ENCODE measurements around the gene CYGB.

The CYGB gene

DNA sequence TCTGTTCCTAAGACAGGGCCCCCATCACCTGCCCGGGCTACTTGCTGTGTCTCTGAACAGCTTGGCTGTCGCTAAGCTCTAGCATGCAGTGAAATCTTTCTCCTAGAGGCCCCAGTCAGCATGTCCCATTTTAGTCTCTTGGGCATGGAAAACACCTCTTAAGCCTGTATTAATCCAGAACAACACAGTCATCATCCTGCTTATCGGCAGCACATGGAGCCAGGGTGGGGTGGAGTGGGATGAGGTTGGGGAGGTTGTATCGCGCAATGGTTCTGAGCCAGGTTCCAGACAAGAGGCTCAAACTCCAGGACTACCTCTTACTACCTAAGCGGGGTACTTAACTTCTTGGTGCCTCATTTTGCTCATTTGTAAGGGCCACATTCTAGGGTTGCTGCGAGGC is 40.4 kb upstream of the CYGB start:
- DNase-seq (ENCODE audit: low spot score) = no peak
- H3K4me1 ChIP-seq (ENCODE audit: insufficient read depth, poor library complexity, severe bottlenecking) = peaks cover 53% of the 10 kb centered on the region
- no peaks in the 10 kb centered on the region for H3K27me3 ChIP-seq (ENCODE audit: insufficient read depth, poor library complexity, severe bottlenecking)
- peaks cover 9% of the 10 kb centered on the region; the same call in 1 of the 2 replicates for H3K36me3 ChIP-seq (ENCODE audit: low read depth)
- no peak for ATAC-seq (ENCODE audit: low read depth)
- H3K9me3 ChIP-seq (ENCODE audit: severe bottlenecking) = no peaks in the 10 kb centered on the region
- peak overlapping the region; percentile 88 for H3K27ac ChIP-seq (ENCODE audit: poor library complexity, severe bottlenecking)
- TF ChIP-seq, protein P1, sequence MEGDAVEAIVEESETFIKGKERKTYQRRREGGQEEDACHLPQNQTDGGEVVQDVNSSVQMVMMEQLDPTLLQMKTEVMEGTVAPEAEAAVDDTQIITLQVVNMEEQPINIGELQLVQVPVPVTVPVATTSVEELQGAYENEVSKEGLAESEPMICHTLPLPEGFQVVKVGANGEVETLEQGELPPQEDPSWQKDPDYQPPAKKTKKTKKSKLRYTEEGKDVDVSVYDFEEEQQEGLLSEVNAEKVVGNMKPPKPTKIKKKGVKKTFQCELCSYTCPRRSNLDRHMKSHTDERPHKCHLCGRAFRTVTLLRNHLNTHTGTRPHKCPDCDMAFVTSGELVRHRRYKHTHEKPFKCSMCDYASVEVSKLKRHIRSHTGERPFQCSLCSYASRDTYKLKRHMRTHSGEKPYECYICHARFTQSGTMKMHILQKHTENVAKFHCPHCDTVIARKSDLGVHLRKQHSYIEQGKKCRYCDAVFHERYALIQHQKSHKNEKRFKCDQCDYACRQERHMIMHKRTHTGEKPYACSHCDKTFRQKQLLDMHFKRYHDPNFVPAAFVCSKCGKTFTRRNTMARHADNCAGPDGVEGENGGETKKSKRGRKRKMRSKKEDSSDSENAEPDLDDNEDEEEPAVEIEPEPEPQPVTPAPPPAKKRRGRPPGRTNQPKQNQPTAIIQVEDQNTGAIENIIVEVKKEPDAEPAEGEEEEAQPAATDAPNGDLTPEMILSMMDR (IDR thresholded peaks at IDR 0.05; ENCODE audit: poor library complexity, severe bottlenecking) = no peak
- no peak overlapping the region for H3K4me3 ChIP-seq (ENCODE audit: severe bottlenecking)

DNA sequence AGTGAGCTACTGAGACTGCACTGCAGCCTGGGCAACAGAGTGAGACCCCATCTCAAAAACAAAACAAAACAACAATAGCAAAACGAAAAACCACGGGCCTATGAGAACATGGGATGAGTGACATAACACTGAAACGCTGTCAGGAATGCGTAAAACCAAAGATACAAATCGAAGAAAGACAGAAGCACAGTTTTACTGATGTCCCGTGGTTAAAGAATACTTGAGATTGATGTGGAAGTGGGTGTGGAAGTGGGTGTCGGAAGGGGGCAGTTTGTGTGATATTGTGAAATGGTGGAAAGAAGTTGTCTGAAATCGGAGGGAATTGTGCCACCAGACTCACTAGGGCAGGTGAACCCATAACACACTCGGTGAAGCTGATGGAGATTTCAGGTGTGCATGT is 38.7 kb upstream of the CYGB start:
- ATAC-seq (ENCODE audit: low read depth) (no peak), DNase-seq (ENCODE audit: low spot score) (no peak)
- peaks cover 9% of the 10 kb centered on the region; the same call in 1 of the 2 replicates for H3K36me3 ChIP-seq (ENCODE audit: low read depth)
- no peaks in the 10 kb centered on the region for H3K27me3 ChIP-seq (ENCODE audit: insufficient read depth, poor library complexity, severe bottlenecking)
- H3K9me3 ChIP-seq (ENCODE audit: severe bottlenecking) = no peaks in the 10 kb centered on the region
- no peak overlapping the region for H3K4me3 ChIP-seq (ENCODE audit: severe bottlenecking)
- TF ChIP-seq, protein P1 (IDR thresholded peaks at IDR 0.05; ENCODE audit: poor library complexity, severe bottlenecking) = no peak
- no peak overlapping the region for H3K27ac ChIP-seq (ENCODE audit: poor library complexity, severe bottlenecking)
- H3K4me1 ChIP-seq (ENCODE audit: insufficient read depth, poor library complexity, severe bottlenecking) = peaks cover 36% of the 10 kb centered on the region

DNA sequence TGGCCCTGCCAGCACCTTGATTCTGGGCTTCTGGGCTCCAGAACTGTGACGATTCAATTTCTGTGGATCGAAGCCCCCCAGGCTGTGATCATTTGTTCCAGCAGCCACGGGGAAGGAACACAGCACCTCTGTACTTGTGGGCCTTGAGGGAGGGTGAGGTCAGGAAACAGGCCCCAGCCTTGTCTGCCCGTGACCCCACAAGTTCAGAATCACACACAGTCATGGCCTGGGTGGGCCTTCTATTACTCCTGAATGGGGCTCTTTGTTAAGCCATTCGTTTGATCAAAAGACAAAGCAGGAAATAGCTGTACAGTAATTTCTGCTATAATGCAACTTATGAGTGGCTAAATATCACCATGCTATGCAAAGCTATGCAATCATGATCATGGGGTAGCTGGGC is 38.1 kb upstream of the CYGB start:
- Histone ChIP-seq H3K4me3 (ENCODE audit: severe bottlenecking) (no peak overlapping the region), H3K9me3 (ENCODE audit: severe bottlenecking) (no peaks in the 10 kb centered on the region), H3K4me1 (ENCODE audit: insufficient read depth, poor library complexity, severe bottlenecking) (peaks cover 30% of the 10 kb centered on the region), H3K27ac (ENCODE audit: poor library complexity, severe bottlenecking) (no peak overlapping the region), H3K27me3 (ENCODE audit: insufficient read depth, poor library complexity, severe bottlenecking) (no peaks in the 10 kb centered on the region), H3K36me3 (ENCODE audit: low read depth) (peaks cover 9% of the 10 kb centered on the region; the same call in 1 of the 2 replicates)
- DNase-seq (ENCODE audit: low spot score) = no peak
- TF ChIP-seq, protein P1 (IDR thresholded peaks at IDR 0.05; ENCODE audit: poor library complexity, severe bottlenecking) = no peak
- ATAC-seq (ENCODE audit: low read depth) = no peak

DNA sequence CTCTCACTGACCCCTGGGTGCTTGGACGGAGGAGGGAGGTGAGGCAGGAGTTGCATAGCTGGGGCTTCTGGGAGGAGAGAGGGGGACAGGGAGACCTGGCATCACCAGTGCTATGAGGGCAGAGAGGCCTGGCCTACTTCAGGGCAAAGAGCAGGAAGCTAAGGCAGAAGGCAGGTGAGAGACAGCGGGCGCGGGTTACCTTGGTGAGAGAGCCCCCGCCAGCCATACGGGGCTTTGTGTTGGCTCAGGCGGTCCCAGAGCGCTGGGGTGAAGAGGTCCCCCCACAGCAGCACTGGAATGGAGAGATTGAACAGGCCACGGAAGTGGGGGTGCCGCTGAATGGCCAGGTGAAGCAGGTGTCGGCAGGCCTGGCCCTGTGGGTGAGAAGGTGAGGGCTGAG is 36.7 kb upstream of the CYGB start:
- peaks cover 16% of the 10 kb centered on the region for H3K4me1 ChIP-seq (ENCODE audit: insufficient read depth, poor library complexity, severe bottlenecking)
- TF ChIP-seq, protein P1 (IDR thresholded peaks at IDR 0.05; ENCODE audit: poor library complexity, severe bottlenecking) = no peak

DNA sequence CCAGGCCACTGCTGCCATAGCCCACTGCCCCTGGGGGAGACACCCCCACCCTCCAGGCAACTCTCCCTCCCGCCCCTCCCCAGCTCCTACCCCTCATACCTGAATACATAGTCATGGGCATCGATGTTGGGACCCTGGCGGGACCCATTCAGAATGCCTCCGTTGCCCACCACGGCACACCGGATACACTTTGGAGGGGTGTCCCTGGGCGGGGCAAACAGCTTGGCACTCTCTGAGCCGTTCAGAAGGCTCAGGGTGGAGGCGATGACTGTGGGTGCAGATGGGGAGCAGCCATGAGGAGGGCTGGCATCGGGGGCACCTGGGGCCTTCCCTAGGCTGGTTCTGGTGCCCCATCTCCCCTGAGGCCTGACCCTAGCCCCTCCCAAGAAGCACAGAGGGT is 35.6 kb upstream of the CYGB start:
- Histone ChIP-seq H3K27me3 (ENCODE audit: insufficient read depth, poor library complexity, severe bottlenecking) (no peaks in the 10 kb centered on the region), H3K36me3 (ENCODE audit: low read depth) (peaks cover 7% of the 10 kb centered on the region; the same call in 1 of the 2 replicates), H3K4me1 (ENCODE audit: insufficient read depth, poor library complexity, severe bottlenecking) (peaks cover 5% of the 10 kb centered on the region), H3K4me3 (ENCODE audit: severe bottlenecking) (no peak overlapping the region), H3K9me3 (ENCODE audit: severe bottlenecking) (no peaks in the 10 kb centered on the region), H3K27ac (ENCODE audit: poor library complexity, severe bottlenecking) (no peak overlapping the region)
- TF ChIP-seq, protein P1 (IDR thresholded peaks at IDR 0.05; ENCODE audit: poor library complexity, severe bottlenecking) = no peak
- DNase-seq (ENCODE audit: low spot score) = no peak
- no peak for ATAC-seq (ENCODE audit: low read depth)

More for the DNA sequence above, 36.7 kb upstream of the CYGB start:
- ATAC-seq (ENCODE audit: low read depth) (no peak), DNase-seq (ENCODE audit: low spot score) (no peak)
- H3K9me3 ChIP-seq (ENCODE audit: severe bottlenecking) = no peaks in the 10 kb centered on the region
- H3K27me3 ChIP-seq (ENCODE audit: insufficient read depth, poor library complexity, severe bottlenecking) = no peaks in the 10 kb centered on the region
- H3K36me3 ChIP-seq (ENCODE audit: low read depth) = peaks cover 9% of the 10 kb centered on the region; the same call in 1 of the 2 replicates
- no peak overlapping the region for H3K27ac ChIP-seq (ENCODE audit: poor library complexity, severe bottlenecking)
- no peak overlapping the region for H3K4me3 ChIP-seq (ENCODE audit: severe bottlenecking)

All from RWPE2 (cell line).